SK-N-SH (cell line): ENCODE results near the gene FMNL1. TPM values are rescaled to one million over a fixed set of nuclear protein-coding genes. Genes with fewer than 3 reads are reported as not detected.

Experiments used
- CTCF ChIA-PET: fragments of 300-600, 350-600 bp; formaldehyde crosslinking; extraction: SDS; loops from one replicate; lab custom pipeline; 2021; lab: Yijun Ruan, JAX
- POLR2A ChIA-PET: fragments of 350-600 bp; sonication (Branson Sonifier 250); formaldehyde crosslinking; extraction: SDS; loops from one replicate; lab custom pipeline; 2020; ENCODE audit warnings: antibody characterized with exemption, inconsistent platforms; lab: Yijun Ruan, JAX
- DNase-seq: peaks from one replicate; pipeline ENCODE4 v3.0.0; 2012
- H2AFZ ChIP-seq: fragments of 200-600 bp; sonication (generic); 2 replicates; pipeline ENCODE4 v1.8.1; 2016; ENCODE audit warnings: antibody characterized with exemption, mild to moderate bottlenecking, low read depth
- H3F3A ChIP-seq: fragments of 200-600 bp; sonication (generic); replicated peaks from 2 replicates; pipeline ENCODE3; 2016; ENCODE audit warnings: antibody characterized with exemption, mild to moderate bottlenecking; ENCODE audit not compliant: insufficient read depth
- H3K27ac ChIP-seq, 2 experiments: fragments of 200-500 bp in 1 of 2; fragments of 200-600 bp in 1 of 2; sonication (Bioruptor generic) in 1 of 2; sonication (generic), shearing (Covaris generic) in 1 of 2; 2 replicates each; pipeline versions ENCODE4 v1.5.1 to v1.6.1; 2014 to 2016; ENCODE audit warnings: low read depth in 2 of 2, inconsistent platforms in 1 of 2, low read length in 1 of 2, mild to moderate bottlenecking in 1 of 2, mixed read lengths in 1 of 2
- H3K27me3 ChIP-seq: fragments of 200-600 bp; sonication (generic), shearing (Covaris generic); 2 replicates; pipeline ENCODE4 v1.6.1; 2016; ENCODE audit warnings: mixed run types; ENCODE audit not compliant: insufficient read depth
- H3K36me3 ChIP-seq, 2 experiments: fragments of 200-500 bp in 1 of 2; fragments of 200-600 bp in 1 of 2; sonication (Bioruptor generic) in 1 of 2; sonication (generic) in 1 of 2; replicated peaks in 1 of 2; 2 replicates each; pipeline versions ENCODE3 to v1.5.1; 2014 to 2016; ENCODE audit warnings: low read length in 1 of 2, mild to moderate bottlenecking in 1 of 2; ENCODE audit not compliant: insufficient read depth in 2 of 2, control insufficient read depth in 1 of 2
- H3K4me1 ChIP-seq, 2 experiments: fragments of 200-500 bp in 1 of 2; fragments of 200-600 bp in 1 of 2; sonication (Bioruptor generic) in 1 of 2; sonication (generic), shearing (Covaris generic) in 1 of 2; 2 replicates each; pipeline versions ENCODE4 v1.5.1 to v1.6.1; 2014 to 2016; ENCODE audit warnings: low read depth in 1 of 2, low read length in 1 of 2, mixed run types in 1 of 2; ENCODE audit not compliant: insufficient read depth in 2 of 2, control insufficient read depth in 1 of 2
- H3K4me2 ChIP-seq: fragments of 200-600 bp; sonication (generic), shearing (Covaris generic); 2 replicates; pipeline ENCODE4 v1.6.1; 2017; ENCODE audit warnings: mixed run types
- H3K4me3 ChIP-seq, 2 experiments: fragments of 200-500 bp in 1 of 2; fragments of 200-600 bp in 1 of 2; sonication (Bioruptor generic) in 1 of 2; sonication (generic), shearing (Covaris generic) in 1 of 2; 2 replicates each; pipeline versions ENCODE4 v1.5.1 to v1.8.1; 2014 to 2016; ENCODE audit warnings: low read depth in 2 of 2, inconsistent platforms in 1 of 2, low read length in 1 of 2, mild to moderate bottlenecking in 1 of 2, mixed read lengths in 1 of 2, moderate library complexity in 1 of 2
- H3K79me2 ChIP-seq: fragments of 200-600 bp; sonication (generic); 2 replicates; pipeline ENCODE4 v1.8.1; 2017; ENCODE audit warnings: mild to moderate bottlenecking; ENCODE audit not compliant: insufficient read depth
- H3K9ac ChIP-seq: fragments of 200-600 bp; sonication (generic); 2 replicates; pipeline ENCODE4 v1.6.1; 2017; ENCODE audit warnings: mixed run types
- H3K9me2 ChIP-seq: fragments of 200-600 bp; sonication (generic); 2 replicates; pipeline ENCODE4 v1.6.1; 2017; ENCODE audit warnings: mixed run types
- H3K9me3 ChIP-seq: fragments of 200-600 bp; sonication (generic); 2 replicates; pipeline ENCODE4 v1.6.1; 2017; ENCODE audit warnings: mixed run types, mild to moderate bottlenecking, moderate library complexity
- H4K20me1 ChIP-seq: fragments of 200-600 bp; sonication (generic); 2 replicates; pipeline ENCODE4 v1.6.1; 2017; ENCODE audit warnings: mild to moderate bottlenecking, mixed run types; ENCODE audit not compliant: insufficient read depth
- FOSL2 ChIP-seq: IDR thresholded peaks from 2 replicates; pipeline ENCODE4 v1.4.0; 2012; ENCODE audit warnings: low read depth, mild to moderate bottlenecking, moderate library complexity, borderline replicate concordance
- NFIC ChIP-seq: IDR thresholded peaks from 2 replicates; pipeline ENCODE4 v1.4.0; 2012; ENCODE audit warnings: borderline replicate concordance
- SMC3 ChIP-seq: IDR thresholded peaks from 2 replicates; pipeline ENCODE4 v1.6.1; 2012; ENCODE audit warnings: low read depth, low read length, improper control_type of control experiment
- WGBS: methylation state at CpG from one replicate; pipeline ENCODE4 v1.1.6; 2017; ENCODE audit warnings: low lambda C conversion rate; 5-methylcytosine and 5-hydroxymethylcytosine counted together
- polyA plus RNA-seq, 3 experiments: library from polyadenylated mRNA; depleted of rRNA; stranded (reverse); fragments of >200 nt; gene quantifications; 2 replicates each; pipeline ENCODE4 v1.2.3, GENCODE V29; 2012
- TF ChIP-seq, protein P1 (sequence below): IDR thresholded peaks from 2 replicates; pipeline ENCODE4 v1.4.0; 2012; ENCODE audit warnings: low read depth, borderline replicate concordance
- TF ChIP-seq, protein P2 (sequence below): fragments of 200-600 bp; sonication (generic); IDR thresholded peaks from 2 replicates; pipeline ENCODE4 v1.6.1; 2017; ENCODE audit warnings: antibody characterized with exemption, mild to moderate bottlenecking, moderate library complexity
- TF ChIP-seq, protein P3 (sequence below): IDR thresholded peaks from 2 replicates; pipeline ENCODE4 v1.4.0; 2012; ENCODE audit warnings: low read depth, borderline replicate concordance
- TF ChIP-seq, protein P4 (sequence below): fragments of 150-350 bp; IDR thresholded peaks from 2 replicates; pipeline ENCODE4 v1.6.1; 2017; ENCODE audit warnings: antibody characterized with exemption, low read length, low read depth, borderline replicate concordance
- TF ChIP-seq, protein P5 (sequence below): IDR thresholded peaks from 2 replicates; pipeline ENCODE4 v1.6.1; 2012; ENCODE audit warnings: mild to moderate bottlenecking, low read depth, low read length, moderate library complexity

The FMNL1 gene
- polyA plus RNA-seq, 1 of the 3 experiments (the other 2 are of a cell fraction) = 2.8 TPM

DNA sequence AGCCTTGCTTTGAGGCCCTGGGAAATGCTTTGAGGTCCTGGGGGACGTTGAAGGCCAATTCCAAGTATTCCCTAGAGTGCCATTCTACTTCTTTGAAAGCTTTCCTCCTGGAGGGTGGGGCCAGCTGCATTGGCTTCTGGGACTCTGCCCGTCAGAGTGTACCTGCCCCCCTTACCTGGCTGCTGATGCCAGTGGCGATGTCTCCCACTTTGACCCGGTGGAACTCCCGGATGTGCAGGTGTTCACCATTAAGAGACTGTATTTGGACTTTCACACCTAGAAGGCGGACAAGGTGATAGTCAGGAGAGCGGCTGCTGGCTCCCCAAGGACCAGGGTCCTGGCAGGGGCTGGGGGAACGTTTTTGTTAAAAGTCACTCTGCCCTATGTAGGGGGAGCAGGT, 43.3 kb downstream of the FMNL1 start:
- ChIA-PET POLR2A (no interaction called here), CTCF (interaction anchor here (0.9 to 3.2 kb wide), 5 partner anchors 13 to 120 kb away, joined by 3 to 15 read pairs (median 8); no protein-coding TSS in a partner anchor)
- H3K9me3 ChIP-seq = no peaks in the 10 kb centered on the region
- no peaks in the 10 kb centered on the region for H3K79me2 ChIP-seq
- DNase-seq = no peak
- no peaks in the 10 kb centered on the region for H3K27me3 ChIP-seq
- peak overlapping the region in 1 of 2 experiments; percentile 84; a peak in 1 of 4 replicates for H3K27ac ChIP-seq
- no peaks in the 10 kb centered on the region for H3K9me2 ChIP-seq
- H3K4me3 ChIP-seq = no peak overlapping the region
- peaks cover 42 to 59% of the 10 kb centered on the region in 2 experiments for H3K36me3 ChIP-seq
- no peak overlapping the region for H3K4me2 ChIP-seq
- no peak overlapping the region for H3K9ac ChIP-seq
- 82% methylated on average over 6 of the region's 8 CpGs for WGBS
- H3K4me1 ChIP-seq = peaks cover 0 to 9% of the 10 kb centered on the region in 2 experiments; a peak in 3 of 4 replicates
- H2AFZ ChIP-seq = no peak overlapping the region
- peaks cover 41% of the 10 kb centered on the region for H3F3A ChIP-seq
- peaks cover 36% of the 10 kb centered on the region for H4K20me1 ChIP-seq
- no peak for TF ChIP-seq FOSL2
- TF ChIP-seq, protein P1, sequence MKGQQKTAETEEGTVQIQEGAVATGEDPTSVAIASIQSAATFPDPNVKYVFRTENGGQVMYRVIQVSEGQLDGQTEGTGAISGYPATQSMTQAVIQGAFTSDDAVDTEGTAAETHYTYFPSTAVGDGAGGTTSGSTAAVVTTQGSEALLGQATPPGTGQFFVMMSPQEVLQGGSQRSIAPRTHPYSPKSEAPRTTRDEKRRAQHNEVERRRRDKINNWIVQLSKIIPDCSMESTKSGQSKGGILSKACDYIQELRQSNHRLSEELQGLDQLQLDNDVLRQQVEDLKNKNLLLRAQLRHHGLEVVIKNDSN = no peak
- no peak for TF ChIP-seq NFIC
- TF ChIP-seq, protein P2, sequence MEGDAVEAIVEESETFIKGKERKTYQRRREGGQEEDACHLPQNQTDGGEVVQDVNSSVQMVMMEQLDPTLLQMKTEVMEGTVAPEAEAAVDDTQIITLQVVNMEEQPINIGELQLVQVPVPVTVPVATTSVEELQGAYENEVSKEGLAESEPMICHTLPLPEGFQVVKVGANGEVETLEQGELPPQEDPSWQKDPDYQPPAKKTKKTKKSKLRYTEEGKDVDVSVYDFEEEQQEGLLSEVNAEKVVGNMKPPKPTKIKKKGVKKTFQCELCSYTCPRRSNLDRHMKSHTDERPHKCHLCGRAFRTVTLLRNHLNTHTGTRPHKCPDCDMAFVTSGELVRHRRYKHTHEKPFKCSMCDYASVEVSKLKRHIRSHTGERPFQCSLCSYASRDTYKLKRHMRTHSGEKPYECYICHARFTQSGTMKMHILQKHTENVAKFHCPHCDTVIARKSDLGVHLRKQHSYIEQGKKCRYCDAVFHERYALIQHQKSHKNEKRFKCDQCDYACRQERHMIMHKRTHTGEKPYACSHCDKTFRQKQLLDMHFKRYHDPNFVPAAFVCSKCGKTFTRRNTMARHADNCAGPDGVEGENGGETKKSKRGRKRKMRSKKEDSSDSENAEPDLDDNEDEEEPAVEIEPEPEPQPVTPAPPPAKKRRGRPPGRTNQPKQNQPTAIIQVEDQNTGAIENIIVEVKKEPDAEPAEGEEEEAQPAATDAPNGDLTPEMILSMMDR = no peak
- no peak for TF ChIP-seq SMC3
- TF ChIP-seq, protein P3, sequence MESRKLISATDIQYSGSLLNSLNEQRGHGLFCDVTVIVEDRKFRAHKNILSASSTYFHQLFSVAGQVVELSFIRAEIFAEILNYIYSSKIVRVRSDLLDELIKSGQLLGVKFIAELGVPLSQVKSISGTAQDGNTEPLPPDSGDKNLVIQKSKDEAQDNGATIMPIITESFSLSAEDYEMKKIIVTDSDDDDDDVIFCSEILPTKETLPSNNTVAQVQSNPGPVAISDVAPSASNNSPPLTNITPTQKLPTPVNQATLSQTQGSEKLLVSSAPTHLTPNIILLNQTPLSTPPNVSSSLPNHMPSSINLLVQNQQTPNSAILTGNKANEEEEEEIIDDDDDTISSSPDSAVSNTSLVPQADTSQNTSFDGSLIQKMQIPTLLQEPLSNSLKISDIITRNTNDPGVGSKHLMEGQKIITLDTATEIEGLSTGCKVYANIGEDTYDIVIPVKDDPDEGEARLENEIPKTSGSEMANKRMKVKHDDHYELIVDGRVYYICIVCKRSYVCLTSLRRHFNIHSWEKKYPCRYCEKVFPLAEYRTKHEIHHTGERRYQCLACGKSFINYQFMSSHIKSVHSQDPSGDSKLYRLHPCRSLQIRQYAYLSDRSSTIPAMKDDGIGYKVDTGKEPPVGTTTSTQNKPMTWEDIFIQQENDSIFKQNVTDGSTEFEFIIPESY = no peak
- TF ChIP-seq, protein P4, sequence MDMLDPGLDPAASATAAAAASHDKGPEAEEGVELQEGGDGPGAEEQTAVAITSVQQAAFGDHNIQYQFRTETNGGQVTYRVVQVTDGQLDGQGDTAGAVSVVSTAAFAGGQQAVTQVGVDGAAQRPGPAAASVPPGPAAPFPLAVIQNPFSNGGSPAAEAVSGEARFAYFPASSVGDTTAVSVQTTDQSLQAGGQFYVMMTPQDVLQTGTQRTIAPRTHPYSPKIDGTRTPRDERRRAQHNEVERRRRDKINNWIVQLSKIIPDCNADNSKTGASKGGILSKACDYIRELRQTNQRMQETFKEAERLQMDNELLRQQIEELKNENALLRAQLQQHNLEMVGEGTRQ = no peak
- TF ChIP-seq, protein P5, sequence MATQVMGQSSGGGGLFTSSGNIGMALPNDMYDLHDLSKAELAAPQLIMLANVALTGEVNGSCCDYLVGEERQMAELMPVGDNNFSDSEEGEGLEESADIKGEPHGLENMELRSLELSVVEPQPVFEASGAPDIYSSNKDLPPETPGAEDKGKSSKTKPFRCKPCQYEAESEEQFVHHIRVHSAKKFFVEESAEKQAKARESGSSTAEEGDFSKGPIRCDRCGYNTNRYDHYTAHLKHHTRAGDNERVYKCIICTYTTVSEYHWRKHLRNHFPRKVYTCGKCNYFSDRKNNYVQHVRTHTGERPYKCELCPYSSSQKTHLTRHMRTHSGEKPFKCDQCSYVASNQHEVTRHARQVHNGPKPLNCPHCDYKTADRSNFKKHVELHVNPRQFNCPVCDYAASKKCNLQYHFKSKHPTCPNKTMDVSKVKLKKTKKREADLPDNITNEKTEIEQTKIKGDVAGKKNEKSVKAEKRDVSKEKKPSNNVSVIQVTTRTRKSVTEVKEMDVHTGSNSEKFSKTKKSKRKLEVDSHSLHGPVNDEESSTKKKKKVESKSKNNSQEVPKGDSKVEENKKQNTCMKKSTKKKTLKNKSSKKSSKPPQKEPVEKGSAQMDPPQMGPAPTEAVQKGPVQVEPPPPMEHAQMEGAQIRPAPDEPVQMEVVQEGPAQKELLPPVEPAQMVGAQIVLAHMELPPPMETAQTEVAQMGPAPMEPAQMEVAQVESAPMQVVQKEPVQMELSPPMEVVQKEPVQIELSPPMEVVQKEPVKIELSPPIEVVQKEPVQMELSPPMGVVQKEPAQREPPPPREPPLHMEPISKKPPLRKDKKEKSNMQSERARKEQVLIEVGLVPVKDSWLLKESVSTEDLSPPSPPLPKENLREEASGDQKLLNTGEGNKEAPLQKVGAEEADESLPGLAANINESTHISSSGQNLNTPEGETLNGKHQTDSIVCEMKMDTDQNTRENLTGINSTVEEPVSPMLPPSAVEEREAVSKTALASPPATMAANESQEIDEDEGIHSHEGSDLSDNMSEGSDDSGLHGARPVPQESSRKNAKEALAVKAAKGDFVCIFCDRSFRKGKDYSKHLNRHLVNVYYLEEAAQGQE = no peak
